Measurements from ENCODE around the gene BCO2.

- TF ChIP-seq, protein P1, sequence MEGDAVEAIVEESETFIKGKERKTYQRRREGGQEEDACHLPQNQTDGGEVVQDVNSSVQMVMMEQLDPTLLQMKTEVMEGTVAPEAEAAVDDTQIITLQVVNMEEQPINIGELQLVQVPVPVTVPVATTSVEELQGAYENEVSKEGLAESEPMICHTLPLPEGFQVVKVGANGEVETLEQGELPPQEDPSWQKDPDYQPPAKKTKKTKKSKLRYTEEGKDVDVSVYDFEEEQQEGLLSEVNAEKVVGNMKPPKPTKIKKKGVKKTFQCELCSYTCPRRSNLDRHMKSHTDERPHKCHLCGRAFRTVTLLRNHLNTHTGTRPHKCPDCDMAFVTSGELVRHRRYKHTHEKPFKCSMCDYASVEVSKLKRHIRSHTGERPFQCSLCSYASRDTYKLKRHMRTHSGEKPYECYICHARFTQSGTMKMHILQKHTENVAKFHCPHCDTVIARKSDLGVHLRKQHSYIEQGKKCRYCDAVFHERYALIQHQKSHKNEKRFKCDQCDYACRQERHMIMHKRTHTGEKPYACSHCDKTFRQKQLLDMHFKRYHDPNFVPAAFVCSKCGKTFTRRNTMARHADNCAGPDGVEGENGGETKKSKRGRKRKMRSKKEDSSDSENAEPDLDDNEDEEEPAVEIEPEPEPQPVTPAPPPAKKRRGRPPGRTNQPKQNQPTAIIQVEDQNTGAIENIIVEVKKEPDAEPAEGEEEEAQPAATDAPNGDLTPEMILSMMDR (IDR thresholded peaks at IDR 0.05), result no peak
- TF ChIP-seq POLR2A (IDR thresholded peaks at IDR 0.05), result no peak
Measured at GRCh38 chr11:112129656-112130055, 45.7 kb upstream of the BCO2 start.

All from Peyer's patch (tissue), 4 donors.